SHP77 (cell line): Measurements from ENCODE around the gene PLAGL1.
"Not testable (repeated sequence)": the region's sequence is repeated elsewhere in the genome, so short reads cannot be mapped to it uniquely, and the experiment has no call there.

Experiments used
- DNase-seq, 2 experiments: peaks; one replicate each; lab custom pipeline; 2025; lab: John Stamatoyannopoulos, UW

The PLAGL1 gene

GRCh38 chr6:143936778-143937667 lies 71.0 kb downstream of the PLAGL1 start:
- DNase-seq, result no peak

DNA sequence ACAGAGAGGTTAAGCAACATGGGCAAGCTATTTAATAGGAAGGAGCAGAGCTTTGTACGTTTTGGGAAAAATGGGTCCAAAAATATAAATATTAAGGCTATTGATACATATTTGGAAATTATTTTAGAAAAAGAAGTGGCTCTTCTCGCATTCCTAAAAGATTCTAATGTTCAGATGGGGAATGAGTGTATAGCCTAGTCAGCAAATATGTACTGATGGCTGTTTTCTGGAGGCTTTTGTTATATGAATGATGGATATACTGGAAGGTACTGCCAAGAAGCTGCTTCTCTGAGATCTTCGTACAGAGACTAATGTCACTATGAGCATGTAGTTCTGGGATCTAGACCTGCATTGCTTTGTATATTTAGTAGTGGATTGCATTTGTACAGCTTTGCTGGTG lies 71.7 kb downstream of the PLAGL1 start:
- no peak for DNase-seq

GRCh38 chr6:143934867-143935266 lies 73.2 kb downstream of the PLAGL1 start:
- no peak for DNase-seq

- DNase-seq, result no peak
Measured at GRCh38 chr6:143934331-143934730, 73.7 kb downstream of the PLAGL1 start.

GRCh38 chr6:143929975-143930374 lies 78.1 kb downstream of the PLAGL1 start:
- DNase-seq, result no peak

DNA sequence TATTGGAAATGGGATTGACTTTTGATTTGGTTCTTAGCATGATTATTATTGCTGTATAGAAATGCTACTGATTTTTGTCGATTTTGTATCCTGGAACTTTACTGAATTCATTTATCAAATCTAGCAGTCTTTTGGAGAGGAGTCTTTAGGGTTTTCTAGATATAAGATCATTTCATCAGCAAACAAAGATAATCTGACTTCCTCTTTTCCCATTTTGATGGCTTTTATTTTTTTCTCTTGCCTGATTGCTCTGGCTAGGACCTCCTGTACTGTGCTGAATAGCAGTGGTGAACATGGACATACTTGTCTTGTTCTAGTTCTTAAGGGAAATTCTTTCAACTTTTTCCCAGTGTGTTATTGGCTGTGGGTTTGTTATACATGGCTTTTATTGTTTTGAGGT lies 79.2 kb downstream of the PLAGL1 start:
- no peak for DNase-seq

- DNase-seq, result not testable (repeated sequence)
Measured at GRCh38 chr6:143917026-143917425, 91.0 kb downstream of the PLAGL1 start.

DNA sequence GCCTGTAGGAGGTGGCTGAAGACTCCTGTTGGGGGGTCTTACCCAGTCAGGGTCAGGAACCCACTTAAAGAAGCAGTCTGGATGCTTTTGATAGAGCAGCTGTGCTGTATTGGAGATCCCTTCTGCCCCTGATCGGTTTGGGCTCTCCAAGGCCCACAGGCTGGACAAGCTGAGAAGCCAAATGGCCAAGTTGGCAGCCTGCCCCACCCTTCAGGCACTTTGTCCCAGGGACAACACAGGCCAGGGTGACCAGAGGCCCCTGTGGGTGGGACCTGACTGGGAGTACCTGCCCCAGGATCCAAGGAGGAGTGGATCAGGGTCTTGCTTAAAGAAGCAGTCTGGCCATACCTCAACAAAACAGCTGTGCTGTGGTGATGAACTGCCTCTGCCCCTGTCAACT lies 95.4 kb downstream of the PLAGL1 start:
- no peak for DNase-seq

DNA sequence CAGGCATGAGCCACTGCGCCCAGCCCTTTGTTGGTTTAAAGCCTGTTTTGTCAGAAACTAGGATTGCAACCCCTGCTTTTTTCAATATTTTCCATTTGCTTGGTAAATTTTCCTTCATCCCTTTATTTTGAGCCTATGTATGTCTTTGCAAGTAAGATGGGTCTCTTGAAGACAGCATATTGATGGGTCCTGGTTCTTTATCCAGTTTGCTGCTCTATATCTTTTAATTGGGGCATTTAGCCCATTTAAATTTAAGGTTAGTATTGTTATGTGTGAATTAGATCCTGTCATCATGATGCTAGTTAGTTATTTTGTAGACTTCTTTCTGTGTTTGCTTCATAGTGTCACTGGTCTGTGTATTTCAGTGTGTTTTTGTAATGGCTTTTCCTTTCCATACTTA lies 97.0 kb downstream of the PLAGL1 start:
- DNase-seq, result no peak

- DNase-seq, result no peak
Measured at GRCh38 chr6:143902827-143903226, 105.2 kb downstream of the PLAGL1 start.

DNA sequence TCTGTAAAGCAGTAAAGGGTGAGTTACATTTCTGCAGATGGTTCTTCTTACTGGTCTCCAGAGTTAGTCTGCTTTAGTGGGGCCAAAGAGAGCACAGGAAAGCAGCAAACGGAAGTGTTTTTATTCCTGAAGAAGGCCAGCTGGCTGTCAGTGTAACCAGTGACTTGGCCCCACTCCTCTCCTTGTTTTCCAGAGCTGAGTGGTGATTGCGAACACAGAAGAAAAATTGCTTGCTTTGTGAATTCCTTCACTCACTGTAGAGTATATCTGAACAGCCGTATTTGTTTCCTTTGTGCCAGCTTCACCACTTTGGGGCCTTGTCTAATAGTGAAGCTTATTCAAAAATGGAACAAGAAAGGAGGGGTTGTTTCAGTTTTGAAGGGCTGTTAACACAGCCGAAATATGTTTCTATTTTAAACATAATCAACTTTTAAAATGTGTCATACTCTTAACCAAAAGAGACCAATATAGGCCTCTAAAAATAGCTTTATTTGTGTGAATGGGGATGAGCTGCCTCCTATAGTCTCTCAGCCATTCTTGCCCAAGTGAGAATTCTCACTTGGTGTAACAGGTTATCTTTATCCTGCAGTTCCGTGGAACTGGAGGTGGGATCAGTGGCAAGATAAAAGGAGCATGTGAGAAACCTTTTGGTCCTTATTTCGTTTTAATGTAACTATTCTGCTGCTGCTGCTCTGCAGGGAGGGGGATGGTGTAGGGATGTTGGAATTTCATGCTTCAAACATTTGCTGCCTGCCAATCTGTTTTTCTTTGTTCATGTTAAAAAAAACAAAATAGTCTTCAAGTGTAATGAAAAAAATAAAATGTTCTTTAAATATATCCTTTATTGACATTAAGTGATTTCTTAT lies 105.9 kb downstream of the PLAGL1 start:
- no peak for DNase-seq

- DNase-seq, result no peak
Measured at GRCh38 chr6:143900358-143900757, 107.7 kb downstream of the PLAGL1 start.

DNA sequence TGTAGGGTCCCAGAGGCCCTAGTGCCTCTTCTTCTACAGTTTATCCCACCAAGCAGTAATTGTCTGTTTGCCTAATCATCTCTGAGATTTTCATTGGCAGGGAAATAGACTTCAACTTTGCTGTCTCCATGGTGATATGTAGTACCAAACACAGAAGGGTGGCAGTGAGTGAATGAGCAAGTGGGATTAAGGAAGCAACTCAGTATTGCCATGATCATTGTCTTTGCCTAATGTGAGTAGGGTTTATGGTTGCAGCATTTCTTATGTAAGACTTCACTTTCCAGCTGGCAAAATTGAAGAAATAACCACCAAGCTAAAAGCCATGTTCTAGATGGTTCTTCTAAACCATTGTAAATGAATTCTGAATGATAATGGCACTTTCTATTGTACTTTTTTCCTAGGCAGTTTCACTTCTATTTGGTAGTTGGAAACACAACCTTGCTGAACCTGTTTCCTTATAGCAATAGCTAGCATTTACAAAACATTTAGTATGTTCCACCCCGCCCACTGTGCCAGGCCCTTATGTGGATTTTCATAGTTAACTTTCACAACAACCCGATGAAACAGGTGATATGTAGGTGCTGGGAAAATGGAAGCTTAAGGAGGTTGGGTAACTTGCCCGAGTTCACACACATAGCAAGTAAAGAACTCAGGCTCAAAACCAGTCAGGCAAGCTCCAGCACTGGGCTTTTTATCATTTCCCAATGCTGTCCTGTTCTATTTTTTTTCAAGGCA lies 111.8 kb downstream of the PLAGL1 start:
- no peak for DNase-seq

GRCh38 chr6:143894655-143895054 lies 113.4 kb downstream of the PLAGL1 start:
- no peak for DNase-seq
